GM21423 (cell line): ENCODE data around the gene RNF157.
"Not testable (repeated sequence)": the region's sequence is repeated elsewhere in the genome, so short reads cannot be mapped to it uniquely, and the experiment has no call there.

Experiments used
- ATAC-seq: cut with Tn5 transposase; IDR thresholded peaks from one replicate; pipeline ENCODE4 v1.9.1; 2021; ENCODE audit warnings: mild to moderate bottlenecking, moderate library complexity; ENCODE audit not compliant: unreplicated experiment

Gene RNF157

DNA sequence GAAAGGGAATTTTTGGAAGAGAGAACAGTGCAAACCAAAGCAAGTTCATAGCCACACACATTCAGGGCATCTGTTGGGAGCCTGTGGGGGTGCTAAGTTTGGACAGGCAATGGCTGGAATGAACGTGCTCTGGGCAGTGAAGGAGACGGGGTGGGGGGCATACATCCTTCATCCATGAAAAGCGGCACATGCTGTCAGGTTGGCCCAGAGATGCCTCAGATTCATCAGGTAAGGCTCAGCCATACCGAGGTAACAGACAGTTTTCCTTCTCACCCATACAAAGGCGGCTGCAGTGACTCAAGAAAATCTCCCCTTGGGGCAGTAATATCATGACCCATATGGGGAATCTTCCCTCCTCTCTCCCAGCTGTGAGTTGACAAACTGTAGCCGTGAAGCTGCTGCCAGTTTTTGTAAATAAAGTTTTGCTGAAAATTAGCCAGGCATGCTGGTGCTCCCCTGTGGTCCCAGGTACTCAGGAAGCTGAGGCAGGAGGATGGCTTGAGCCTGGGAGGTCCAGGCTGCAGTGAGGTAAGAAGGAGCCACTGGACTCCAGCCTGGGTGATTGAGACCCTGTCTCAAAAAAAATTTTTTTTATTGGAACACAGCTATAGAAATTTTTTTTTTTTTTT lies 15.6 kb upstream of the RNF157 start:
- ATAC-seq, result no peak

GRCh38 chr17:76254275-76254674 lies 14.0 kb upstream of the RNF157 start:
- no peak for ATAC-seq

DNA sequence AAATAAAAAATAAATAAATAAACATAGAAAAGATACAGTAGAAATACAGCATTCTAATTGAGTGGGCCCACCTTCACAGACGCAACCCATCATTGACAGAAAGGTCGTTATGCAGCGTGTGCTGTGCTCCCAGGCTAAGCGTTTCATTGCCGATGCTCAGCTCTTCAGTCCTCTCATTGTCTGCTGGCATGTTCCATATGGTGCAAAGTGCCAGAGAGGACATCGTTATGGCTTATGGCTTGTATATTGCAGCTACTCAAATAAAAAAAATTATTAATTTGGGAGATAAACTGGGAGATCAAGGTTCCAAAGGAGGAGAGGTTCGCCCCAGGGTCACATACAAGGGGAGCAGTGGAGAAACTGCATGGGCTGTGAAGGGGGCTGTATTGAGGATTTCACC lies 13.5 kb upstream of the RNF157 start:
- no peak for ATAC-seq

DNA sequence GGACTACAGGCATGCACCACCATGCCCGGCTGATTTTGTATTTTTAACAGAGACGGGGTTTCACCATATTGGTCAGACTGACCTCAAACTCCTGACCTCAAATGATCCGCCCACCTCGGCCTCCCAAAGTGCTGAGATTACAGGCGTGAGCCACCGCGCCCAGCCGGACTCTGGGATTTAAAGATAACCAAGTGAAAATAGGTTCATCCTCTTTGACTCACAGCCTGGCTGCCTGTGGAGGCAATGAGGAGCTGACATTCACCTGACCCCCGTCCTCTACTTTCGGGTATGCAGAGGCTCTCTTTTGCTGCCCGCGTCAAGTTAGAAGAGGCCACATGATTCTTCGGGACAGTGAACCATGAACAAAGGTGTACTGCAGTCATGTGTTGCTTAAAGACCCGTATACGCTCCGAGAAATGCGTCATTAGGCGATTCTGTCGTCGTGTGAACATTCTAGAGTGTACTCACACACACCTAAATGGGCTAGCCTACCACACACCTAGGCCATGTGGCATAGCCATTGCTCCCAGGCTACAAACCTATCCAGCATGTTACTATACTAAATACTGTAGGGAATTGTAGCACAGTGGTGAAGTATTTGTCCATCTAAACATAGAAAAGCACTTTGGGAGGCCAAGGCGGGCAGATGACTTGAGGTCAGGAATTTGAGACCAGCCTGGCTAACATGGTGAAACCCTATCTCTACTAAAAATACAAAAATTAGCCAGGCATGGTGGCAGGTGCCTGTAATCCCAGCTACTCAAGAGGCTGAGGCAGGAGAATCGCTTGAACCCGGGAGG lies 12.9 kb upstream of the RNF157 start:
- ATAC-seq, result not testable (repeated sequence)

DNA sequence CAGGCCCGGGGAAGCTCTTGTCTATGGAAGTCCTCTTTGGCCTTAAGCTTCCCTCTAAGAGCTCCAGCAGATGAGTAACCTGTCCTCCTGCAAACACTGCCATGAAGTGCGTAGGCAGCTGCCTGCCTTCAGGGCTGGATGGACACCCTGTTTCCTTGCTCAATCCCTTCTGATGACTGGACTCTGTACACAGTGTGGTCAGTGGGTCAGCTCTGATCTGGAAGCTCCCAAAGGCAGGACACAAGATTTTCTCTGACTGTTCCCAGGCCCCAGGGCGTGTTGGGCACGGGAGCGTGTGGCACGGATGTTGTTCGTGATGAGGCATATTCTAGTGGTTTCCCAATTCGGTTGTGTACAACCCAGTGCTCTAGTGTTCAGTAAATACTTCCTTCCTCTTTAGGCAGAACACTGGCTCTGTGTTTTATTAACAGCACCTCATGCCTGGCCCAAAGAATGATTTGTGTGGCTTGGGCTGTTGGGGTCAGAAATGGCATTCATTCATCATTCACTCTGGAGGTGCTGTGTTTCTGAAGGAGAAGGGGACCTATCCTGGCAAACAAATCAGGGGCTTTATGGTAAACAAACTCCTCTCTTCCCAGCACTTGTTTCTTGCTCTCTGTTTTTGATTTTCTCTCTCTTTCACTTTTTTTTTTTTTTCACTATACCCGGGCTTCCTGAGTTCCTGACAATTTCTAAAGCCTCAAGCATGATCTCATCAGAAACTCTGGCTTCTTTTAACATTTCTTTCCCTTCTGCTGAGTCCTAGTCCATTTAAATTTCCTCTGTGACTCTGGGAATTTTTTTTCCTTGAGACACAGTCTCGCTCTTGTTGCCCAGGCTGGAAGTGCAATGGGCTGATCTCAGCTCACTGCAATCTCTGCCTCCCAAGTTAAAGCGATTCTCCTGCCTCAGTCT lies 12.0 kb upstream of the RNF157 start:
- peak; percentile 77 for ATAC-seq

DNA sequence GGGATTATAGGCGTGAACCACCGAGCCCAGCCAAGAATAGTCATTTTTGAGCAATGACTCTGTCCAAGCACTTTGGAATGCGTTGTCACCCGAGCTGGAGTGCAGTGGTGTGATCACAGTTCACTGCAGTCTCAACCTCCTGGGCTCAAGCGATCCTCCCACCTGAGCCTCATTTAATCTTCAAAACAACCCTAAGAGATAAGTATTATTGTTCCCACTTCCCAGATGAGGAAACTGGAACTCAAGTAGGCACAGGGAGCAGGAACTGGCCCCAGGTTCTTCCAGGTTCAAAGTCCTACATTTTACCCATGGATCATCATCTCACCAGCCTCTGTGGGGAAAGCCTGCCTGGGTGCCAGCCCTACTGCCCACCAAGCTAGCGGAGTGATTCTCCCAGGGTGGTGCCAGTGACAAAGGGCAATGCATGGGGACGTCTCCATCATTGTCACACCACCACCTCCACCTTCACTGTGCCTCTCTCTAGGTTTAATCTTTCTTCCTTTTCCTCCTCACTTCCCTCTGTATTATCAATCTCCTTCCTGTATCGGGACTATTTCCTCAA lies 11.3 kb upstream of the RNF157 start:
- no peak for ATAC-seq

DNA sequence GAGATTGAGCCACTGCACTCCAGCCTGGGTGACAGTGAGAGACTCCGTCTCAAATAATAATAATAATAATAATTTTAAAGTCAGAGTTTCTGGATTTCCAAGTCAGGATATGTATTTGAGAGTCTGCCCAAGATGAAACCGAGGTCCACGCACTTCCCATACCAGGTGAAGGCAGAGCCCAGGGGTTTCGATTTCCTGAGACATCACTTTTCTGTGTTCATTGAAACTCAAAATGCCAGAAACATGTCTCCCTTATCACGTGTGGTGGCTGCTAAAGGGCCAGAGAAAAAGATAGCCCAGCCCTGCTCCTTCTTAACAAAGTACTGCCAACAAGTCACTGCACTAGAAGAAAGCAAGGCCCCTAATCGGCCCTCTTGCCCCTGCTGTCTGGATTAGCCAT lies 9.8 kb upstream of the RNF157 start:
- ATAC-seq, result no peak

DNA sequence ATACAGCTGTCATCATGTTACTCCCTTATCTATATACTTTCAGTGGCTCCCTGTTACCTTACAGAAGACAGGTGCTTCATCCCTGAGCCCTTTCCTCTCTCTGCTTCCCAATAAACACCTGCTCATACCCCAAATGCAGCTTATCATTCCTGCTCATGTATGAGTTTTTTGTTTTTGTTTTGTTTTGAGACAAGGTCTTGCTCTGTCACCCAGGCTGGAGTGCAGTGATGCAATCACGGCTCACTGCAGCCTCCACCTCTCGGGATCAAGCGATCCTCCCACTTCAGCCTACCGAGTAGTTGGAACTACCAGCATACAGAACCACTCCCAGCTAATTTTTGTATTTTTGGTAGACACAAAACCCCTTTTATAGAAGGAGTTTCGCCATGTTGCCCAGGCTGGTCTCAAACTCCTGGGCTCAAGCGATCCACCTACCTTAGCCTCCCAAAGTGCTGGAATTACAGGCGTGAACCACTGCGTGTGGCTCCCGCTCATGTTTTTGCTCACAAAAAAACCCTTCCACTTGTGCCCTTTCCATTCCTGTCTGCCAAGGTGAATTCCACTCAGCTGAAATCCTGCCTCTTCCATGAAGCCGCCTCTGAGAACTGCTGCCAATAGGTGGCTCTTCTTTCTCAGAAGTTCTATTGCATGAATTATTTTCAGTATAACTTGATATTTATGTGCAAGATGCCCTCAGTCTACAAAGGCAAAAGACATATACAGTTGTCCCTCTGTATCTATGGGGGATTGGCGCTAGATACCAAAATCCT lies 7.9 kb upstream of the RNF157 start:
- no peak for ATAC-seq

GRCh38 chr17:76247304-76247703 lies 7.0 kb upstream of the RNF157 start:
- no peak for ATAC-seq

- ATAC-seq, result peak; percentile 94
Observed at GRCh38 chr17:76246080-76247066, 6.1 kb upstream of the RNF157 start.

DNA sequence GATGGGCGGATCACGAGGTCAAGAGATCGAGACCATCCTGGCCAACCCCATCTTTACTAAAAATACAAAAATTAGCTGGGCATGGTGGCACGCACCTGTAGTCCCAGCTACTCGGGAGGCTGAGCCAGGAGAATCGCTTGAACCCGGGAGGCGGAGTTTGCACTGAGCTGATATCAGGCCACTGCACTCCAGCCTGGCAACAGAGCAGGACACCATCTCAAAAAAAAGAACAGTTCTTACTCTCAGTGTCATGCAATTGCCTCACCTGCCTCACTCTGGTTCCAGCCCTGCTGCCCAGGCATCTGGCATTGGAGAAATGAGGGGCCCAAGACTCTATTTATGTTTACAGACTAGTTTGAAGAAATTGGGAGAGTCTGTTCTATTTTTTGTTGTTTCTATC lies 4.4 kb upstream of the RNF157 start:
- not testable (repeated sequence) for ATAC-seq

GRCh38 chr17:76243826-76244679 lies 3.8 kb upstream of the RNF157 start:
- no peak for ATAC-seq

GRCh38 chr17:76241691-76242255 lies 1.5 kb upstream of the RNF157 start:
- no peak for ATAC-seq

GRCh38 chr17:76241204-76241538 lies 878 bp upstream of the RNF157 start:
- ATAC-seq, result no peak

GRCh38 chr17:76239538-76240274 lies 587 bp downstream of the RNF157 start:
- peak; percentile 16 for ATAC-seq

GRCh38 chr17:76238847-76239537 lies 1.3 kb downstream of the RNF157 start:
- no peak for ATAC-seq

DNA sequence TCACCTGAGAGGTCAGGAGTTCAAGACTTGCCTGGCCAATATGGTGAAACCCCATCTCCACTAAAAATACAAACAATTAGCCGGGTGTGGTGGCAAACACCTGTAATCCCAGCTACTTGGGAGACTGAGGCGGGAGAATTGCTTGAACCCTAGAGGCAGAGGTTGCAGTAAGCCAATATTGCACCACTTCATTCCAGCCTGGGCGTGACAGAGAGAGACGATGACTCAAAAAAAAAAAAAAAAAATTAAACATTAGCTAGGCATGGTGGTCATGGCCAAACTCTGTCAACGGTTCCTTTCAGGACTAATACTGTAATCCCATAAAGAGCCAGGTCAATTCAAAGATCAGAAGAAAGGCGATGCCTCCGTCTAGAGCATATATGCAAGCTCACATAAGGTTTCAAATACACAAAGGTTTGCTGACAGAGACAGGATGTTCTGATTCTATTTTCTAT lies 2.4 kb downstream of the RNF157 start:
- no peak for ATAC-seq
